NCI-H510A (cell line): ENCODE results near the gene MGARP.
"Not testable (repeated sequence)": the region's sequence is repeated elsewhere in the genome, so short reads cannot be mapped to it uniquely, and the experiment has no call there.

ENCODE experiments used
- DNase-seq: peaks from one replicate; lab custom pipeline; 2025; lab: John Stamatoyannopoulos, UW

The MGARP gene

GRCh38 chr4:139295206-139295941, 15.3 kb upstream of the MGARP start:
- peak; percentile 71 for DNase-seq

DNA sequence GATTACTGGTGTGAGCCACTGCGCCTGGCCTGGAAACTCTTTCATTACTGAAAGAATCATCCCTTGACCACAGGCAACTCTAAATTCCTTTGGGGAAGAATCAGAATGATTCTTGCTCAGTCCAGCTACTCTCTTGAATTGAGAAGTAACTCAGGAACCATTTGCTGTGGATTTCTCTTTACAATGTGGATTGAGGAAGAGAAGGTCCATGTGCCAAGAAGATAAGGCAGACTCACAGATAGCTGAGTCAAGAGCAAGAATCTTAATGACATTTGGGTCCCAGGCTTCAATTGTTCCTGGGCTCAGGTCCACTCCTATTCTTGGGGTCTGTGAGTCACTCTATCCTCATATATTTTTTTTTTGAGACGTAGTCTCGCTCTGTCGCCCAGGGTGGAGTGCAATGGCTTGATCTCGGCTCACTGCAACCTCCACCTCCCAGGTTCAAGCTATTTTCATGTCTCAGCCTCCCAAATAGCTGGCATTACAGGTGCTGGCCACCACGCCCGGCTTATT, 6.2 kb upstream of the MGARP start:
- no peak for DNase-seq

DNA sequence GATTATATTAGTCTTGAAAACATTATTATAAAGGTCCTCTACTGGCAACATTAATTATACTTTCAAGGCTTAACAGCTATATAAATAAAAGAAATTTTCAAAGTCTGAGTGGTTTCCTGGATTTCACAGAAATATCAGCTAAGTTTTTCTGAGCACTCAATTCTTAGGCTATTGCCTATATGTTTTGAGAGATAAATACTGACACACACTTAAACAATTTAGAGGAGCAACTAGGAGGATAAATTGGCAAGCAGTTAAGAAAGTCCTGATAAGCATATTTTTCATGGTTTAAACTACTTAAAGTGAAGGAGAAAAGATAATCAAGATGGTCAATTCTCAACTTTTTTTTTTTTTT, 2.7 kb upstream of the MGARP start:
- DNase-seq = no peak

DNA sequence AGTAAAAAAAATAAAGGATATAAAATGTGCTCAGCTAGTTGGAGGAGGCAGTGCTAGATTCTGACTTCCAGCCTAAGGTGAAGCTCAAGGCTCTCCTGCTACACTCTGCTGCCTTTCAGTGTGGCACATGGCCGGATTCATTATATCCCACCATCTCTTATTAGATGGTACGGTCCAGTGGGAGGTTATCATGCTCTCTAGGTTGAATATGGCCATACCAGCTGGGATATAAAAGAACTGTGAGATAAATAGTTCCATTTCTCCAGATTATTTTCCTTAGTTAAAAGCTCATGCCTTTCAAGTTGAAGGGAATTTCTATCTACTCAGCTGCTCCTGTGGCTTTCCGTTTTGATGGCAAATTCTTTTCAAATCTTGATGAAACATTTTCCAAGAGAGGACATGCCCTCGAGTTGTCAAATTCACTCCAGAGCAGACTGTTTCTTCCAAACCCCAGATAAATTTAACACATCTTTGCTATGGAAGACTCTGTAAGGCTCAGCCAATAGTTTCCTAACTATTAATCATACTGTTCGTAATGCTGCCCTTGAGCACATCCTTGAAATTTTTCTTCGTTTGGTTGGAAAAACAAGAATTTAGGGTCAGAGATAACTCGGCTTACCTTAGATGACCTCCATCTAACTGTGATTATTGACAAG, 2.2 kb upstream of the MGARP start:
- DNase-seq = no peak

- no peak for DNase-seq
These were observed 889 bp downstream of the MGARP start for GRCh38 chr4:139278912-139279759.

DNA sequence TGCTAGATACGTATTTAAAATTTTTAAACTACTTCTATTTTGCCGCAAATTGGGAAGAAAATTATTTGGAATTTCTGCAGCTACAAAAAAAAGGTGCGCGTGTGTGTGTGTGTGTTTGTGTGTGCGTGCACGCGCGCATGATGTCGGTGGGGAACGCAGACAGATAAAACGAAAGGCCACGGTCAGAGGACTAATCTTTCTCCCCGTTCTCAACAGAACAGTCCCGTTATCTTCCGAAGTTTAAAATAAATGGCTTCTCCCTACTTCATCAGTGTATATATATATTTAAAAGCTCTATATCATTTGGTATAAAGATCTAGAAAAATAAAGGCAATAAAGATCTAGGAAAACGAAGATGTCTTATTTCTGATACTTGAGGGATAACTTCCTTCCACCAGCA, 1.5 kb downstream of the MGARP start:
- DNase-seq = no peak

- DNase-seq = no peak
These were observed 4.7 kb downstream of the MGARP start for GRCh38 chr4:139275281-139275735.

DNA sequence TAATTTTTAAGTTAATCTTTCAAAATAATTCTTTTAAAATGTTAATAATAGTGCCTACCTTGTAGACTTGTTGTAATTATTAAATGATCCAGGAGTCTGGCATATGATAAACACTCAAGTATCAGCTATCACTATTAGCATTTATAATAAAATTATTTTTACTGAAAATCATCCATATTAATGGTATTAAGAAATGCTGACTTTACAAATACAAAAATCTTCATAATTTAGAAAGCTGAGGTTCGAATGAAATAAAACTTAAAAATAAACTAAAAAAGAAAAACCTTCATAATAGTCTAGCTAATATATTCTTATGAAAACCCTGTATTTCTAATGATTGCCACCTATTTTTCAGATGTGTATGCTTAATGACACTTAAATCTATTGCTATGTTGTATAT, 5.2 kb downstream of the MGARP start:
- no peak for DNase-seq

- no peak for DNase-seq
These were observed 6.2 kb downstream of the MGARP start for GRCh38 chr4:139273835-139274234.

DNA sequence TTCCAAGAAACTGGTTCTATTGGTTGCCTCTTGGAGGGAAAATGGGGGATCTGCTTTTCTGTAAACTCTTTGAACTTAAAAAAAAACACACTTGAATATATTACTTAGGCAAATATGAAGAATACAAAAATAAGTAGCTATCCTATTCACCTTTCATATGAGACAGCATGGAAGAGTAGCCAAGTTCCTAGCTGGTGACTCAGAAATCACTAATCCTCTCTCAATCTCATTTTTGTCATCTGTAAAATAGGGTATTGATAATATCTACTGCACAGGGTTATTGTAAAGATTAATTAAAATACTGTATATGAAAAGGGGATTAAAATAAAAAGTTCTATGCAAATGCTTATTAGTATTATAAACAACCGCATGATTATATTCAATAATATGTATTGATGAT, 12.7 kb downstream of the MGARP start:
- DNase-seq = no peak

DNA sequence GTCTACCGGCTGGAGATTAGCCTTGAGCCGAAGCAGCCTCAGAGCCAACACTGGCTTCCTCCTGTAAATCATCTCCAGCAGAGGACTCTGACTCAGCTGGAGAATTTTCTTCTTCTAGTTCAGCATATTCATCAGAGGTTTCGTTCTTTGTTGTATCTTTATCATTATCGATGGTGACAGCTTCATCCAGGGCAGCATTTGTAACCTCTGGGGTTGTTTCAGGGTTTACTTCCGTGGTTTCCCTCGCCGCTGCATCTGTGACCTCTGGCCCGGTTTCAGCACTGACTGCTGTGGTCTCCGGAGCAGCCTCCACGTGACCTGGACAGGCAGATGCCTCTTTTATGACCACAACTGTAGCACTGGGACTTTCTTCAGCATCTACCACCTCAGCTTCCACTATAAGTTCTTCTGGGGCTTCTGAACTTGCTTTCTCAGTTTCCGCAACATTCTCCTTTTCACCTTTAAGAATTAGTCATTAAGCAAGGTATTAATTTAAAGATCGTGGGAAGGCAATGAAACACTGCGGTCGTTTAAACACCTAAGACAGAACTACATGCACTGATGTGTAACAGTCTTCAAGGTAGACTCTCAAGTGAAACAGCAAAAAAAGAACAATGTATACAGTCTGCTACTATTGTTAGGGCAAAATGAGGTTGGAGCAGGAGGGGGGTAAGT, 13.3 kb downstream of the MGARP start:
- peak; percentile 1 for DNase-seq

GRCh38 chr4:139266208-139266582, 13.8 kb downstream of the MGARP start:
- no peak for DNase-seq

- DNase-seq = no peak
These were observed 14.4 kb downstream of the MGARP start for GRCh38 chr4:139265654-139266053.

DNA sequence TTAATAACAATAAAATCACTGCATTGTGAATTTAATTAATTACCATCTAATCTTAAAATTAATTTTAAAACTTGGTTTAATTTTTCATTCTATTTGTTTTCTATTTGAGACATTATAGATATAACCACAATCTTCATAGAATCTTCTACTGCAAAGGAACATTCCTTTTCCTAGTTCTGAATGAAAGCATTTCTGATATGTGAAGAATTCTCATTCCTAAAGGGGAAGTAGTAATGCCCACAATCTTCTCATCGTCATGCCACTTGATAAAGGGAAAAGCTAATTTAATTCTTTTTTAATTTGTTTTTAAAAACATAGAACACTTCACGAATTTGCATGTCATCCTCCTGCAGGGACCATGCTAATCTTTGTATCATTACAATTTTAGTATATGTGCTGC, 23.7 kb downstream of the MGARP start:
- DNase-seq = no peak

- not testable (repeated sequence) for DNase-seq
These were observed 24.4 kb downstream of the MGARP start for GRCh38 chr4:139255581-139255980.

GRCh38 chr4:139253713-139254112, 26.3 kb downstream of the MGARP start:
- no peak for DNase-seq

- no peak for DNase-seq
These were observed 27.0 kb downstream of the MGARP start for GRCh38 chr4:139253046-139253445.

DNA sequence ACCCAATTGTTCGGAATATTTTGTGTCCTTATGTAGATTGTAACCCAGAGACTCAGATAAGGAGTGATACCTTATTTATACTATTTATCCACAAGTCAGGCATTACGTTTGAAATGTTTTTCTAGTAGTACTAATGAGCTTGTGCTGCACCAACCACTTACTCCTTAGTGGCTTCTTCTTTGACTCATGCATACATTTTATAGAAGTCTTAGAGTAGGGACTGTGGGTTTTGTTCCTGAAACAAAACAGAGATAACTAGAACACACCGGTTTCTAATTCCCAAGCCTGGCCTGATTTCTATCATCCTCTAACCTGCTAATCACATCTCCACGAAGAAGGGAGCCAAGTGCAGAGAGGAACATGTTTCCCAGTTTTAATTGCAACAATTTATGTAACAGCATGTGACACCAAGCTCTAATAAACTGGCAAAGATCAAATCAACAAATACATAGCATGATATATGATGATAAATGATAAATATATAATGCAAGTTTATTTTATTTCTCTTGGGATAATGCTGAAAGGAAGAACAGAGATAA, 32.3 kb downstream of the MGARP start:
- DNase-seq = no peak

DNA sequence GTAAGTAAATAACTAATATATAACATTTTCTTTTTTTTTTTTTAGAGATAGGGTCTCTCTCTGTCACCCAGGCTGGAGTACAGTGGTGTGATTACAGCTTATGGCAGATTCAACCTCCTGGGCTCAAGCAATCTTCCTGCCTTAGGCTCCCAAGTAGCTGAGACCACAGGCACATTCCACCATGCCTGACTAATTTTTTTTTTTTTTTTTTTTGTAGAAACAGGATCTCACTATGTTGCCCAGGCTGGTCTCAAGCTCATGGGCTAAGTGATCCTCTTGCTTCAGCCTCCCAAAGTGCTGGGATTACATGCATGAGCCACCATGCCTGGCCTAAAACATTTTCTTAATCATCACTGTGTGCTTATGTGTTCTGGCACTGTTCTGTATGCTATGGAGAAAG, 32.8 kb downstream of the MGARP start:
- DNase-seq = no peak

DNA sequence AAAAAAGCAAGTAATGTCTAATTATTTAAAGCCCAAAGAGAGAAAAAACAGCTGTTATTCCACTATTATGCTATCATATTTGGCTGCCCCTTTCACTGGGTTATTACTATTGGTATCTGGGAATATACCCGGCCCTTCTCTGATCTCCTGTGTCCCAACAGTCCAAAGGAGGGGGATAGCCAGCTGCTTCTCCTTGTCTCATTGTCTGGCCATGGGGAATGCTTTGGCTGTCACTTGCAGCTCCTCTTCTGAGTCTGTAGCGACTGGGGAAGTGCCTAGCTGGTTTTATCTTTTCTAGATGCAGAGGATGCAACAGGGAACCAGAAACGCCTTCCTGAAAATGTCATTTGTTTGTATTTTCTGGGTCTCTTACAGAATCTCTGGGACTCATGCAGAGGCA, 33.9 kb downstream of the MGARP start:
- no peak for DNase-seq

DNA sequence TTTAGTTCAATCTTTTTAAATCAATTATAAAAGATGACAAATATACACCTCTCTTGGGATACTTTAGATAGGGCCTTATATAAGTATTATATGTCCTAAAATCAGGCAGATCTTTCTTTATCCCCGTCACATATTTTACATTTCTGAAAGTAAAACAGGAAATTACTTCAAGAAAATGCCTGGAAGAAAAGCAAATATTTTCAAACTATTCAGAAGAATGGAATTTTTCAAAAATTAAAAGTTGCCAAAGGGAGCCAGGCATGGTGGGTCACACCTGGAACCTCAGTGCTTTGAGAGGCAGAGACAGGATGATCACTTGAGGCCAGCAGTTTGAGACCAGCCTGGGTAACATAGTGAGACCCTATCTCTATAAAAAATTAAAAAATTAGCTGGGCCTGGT, 34.4 kb downstream of the MGARP start:
- no peak for DNase-seq
